Glutamatergic neuron (in vitro differentiated cells): ENCODE measurements around the gene AGAP2. TPM values are rescaled to one million over a fixed set of nuclear protein-coding genes. Genes with fewer than 3 reads are reported as not detected.

ENCODE experiments used
- DNase-seq: peaks from one replicate; pipeline ENCODE4 v3.0.0; 2022
- H3K27ac Mint-ChIP-seq: one replicate; pipeline ENCODE4 v1.8.0; 2020; ENCODE audit warnings: mild to moderate bottlenecking, mixed read lengths, inconsistent platforms; ENCODE audit not compliant: unreplicated experiment
- H3K27me3 Mint-ChIP-seq: one replicate; pipeline ENCODE4 v1.8.0; 2020; ENCODE audit warnings: mild to moderate bottlenecking, moderate library complexity, mixed read lengths, inconsistent platforms; ENCODE audit not compliant: unreplicated experiment
- H3K36me3 Mint-ChIP-seq: one replicate; pipeline ENCODE4 v1.8.0; 2020; ENCODE audit warnings: mild to moderate bottlenecking, mixed read lengths, inconsistent platforms; ENCODE audit not compliant: unreplicated experiment
- H3K4me1 Mint-ChIP-seq: one replicate; pipeline ENCODE4 v1.8.0; 2020; ENCODE audit warnings: mild to moderate bottlenecking, low read depth, mixed read lengths, inconsistent platforms; ENCODE audit not compliant: unreplicated experiment
- H3K4me3 Mint-ChIP-seq: one replicate; pipeline ENCODE4 v1.8.0; 2020; ENCODE audit warnings: mild to moderate bottlenecking, mixed read lengths, inconsistent platforms; ENCODE audit not compliant: unreplicated experiment
- H3K9me3 Mint-ChIP-seq: one replicate; pipeline ENCODE4 v1.8.0; 2020; ENCODE audit warnings: mild to moderate bottlenecking, moderate library complexity, mixed read lengths, inconsistent platforms; ENCODE audit not compliant: unreplicated experiment
- total RNA-seq: library from RNA; stranded (reverse); fragmentation: NEBNext Ultra II Directional; extraction: Animal tissue kit (Norgen Biotek cat#: 25700); gene quantifications from one replicate; pipeline ENCODE4 v1.2.1, GENCODE V29; 2021; ENCODE audit not compliant: unreplicated experiment
- TF ChIP-seq, protein P1 (sequence below): fragments of 200-600 bp; sonication (generic); IDR thresholded peaks from one replicate; pipeline ENCODE4 v1.5.0; 2021; ENCODE audit not compliant: partially characterized antibody, unreplicated experiment

AGAP2 gene
- total RNA-seq, 1 donor from 2014 or later: 45.5 TPM

DNA sequence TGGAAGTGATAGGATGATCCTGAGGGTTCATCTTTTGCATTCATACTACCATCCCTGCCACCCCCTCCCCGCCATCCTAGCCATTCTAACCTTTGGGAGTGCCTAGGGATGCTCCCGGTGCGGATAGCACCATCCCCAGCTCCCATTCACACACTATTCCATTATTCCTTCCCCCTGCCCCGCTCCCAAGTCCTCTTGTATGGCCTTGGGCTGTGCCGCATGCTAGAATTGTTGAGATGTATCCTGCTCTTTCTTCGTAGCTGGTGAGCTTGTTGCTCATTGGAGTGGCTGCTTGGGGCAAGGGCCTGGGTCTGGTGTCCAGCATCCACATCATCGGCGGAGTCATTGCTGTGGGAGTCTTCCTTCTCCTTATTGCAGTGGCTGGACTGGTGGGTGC is 6.9 kb upstream of the AGAP2 start:
- Mint-ChIP-seq H3K9me3 (peaks cover 15% of the 10 kb centered on the region), H3K36me3 (peaks cover 3% of the 10 kb centered on the region), H3K27ac (peak overlapping the region; percentile 96), H3K4me1 (peaks cover 5% of the 10 kb centered on the region), H3K4me3 (peak overlapping the region; percentile 92), H3K27me3 (peaks cover 17% of the 10 kb centered on the region)
- no peak for DNase-seq
- TF ChIP-seq, protein P1, sequence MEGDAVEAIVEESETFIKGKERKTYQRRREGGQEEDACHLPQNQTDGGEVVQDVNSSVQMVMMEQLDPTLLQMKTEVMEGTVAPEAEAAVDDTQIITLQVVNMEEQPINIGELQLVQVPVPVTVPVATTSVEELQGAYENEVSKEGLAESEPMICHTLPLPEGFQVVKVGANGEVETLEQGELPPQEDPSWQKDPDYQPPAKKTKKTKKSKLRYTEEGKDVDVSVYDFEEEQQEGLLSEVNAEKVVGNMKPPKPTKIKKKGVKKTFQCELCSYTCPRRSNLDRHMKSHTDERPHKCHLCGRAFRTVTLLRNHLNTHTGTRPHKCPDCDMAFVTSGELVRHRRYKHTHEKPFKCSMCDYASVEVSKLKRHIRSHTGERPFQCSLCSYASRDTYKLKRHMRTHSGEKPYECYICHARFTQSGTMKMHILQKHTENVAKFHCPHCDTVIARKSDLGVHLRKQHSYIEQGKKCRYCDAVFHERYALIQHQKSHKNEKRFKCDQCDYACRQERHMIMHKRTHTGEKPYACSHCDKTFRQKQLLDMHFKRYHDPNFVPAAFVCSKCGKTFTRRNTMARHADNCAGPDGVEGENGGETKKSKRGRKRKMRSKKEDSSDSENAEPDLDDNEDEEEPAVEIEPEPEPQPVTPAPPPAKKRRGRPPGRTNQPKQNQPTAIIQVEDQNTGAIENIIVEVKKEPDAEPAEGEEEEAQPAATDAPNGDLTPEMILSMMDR: no peak

DNA sequence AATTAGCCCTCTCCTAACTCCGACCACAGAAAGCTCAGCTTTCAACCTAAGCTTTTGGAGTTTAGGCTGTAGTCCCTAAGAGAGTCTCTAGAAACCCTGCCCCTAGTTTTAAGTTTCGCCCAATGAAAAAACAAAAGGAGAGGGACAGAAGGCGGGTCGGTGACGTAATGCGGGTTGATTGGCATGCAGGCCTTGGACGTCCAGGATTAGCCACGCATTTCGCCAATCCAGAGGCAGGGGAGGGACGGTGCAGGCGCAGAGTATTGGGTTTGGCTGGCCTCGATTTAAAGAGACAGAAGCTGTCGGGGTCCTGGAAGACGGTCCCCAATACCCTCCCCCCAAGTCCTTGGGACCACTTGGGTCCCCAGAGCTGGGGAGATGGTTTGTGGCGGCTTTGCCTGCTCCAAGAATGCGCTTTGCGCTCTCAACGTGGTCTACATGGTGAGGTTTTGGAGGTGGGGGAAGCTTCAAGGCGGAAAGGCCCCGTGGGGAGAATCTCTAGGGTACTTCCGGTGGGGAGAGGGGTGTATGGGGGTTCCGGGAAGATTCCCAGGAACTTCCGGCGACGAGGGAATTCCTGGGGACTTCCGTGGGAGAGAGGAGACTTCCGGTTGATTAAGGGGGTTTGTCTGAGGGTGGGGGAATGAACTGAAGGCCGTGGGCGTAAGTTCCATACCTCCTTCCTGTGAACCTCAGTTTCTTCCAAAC is 6.4 kb upstream of the AGAP2 start, which contains the start of gene TSPAN31:
Gene TSPAN31 (plus strand): TSS at position 263 of the 708 bp plus-strand sequence. CDS start 116 bp downstream, at position 379.
- Mint-ChIP-seq H3K4me1 (peaks cover 4% of the 10 kb centered on the region), H3K36me3 (peaks cover 3% of the 10 kb centered on the region), H3K27ac (peak within 1 kb of the TSS; percentile 96), H3K27me3 (peaks cover 17% of the 10 kb centered on the region), H3K9me3 (peaks cover 15% of the 10 kb centered on the region), H3K4me3 (peak within 1 kb of the TSS; percentile 92)
- DNase-seq: peak; percentile 94
- TF ChIP-seq, protein P1: no peak

DNA sequence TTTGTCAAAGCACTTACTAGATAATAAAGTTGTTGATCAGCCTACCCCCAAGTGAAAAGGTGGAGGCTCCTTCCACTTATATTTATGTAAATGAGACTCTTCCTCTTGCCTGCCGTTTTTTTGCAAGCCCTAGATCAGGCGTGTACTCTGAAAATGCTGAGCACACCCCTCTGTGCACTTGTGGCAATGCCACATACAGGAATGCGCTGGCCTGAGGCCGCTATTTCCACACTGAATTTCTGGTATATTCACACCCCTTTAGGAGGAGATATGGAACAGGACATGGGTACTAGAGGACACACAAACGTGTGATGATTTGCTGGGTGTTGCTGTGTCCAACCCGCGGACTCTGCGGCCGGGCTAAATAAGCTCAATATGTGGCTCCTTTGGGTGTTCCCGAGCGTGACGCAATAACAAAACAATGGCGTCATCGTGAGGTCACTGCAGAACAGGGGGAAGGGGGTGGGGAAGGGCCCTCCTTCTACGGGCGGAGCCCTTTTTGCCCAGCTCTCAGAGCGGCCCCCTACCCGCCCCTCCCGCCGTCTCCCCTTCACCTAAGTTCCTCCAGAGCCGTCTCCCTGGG is 5.7 kb upstream of the AGAP2 start:
- Mint-ChIP-seq H3K27ac (peak overlapping the region; percentile 96), H3K27me3 (peaks cover 19% of the 10 kb centered on the region), H3K4me3 (peak overlapping the region; percentile 92), H3K9me3 (peaks cover 16% of the 10 kb centered on the region), H3K4me1 (peaks cover 6% of the 10 kb centered on the region), H3K36me3 (peaks cover 5% of the 10 kb centered on the region)
- TF ChIP-seq, protein P1: no peak
- DNase-seq: peak; percentile 83

DNA sequence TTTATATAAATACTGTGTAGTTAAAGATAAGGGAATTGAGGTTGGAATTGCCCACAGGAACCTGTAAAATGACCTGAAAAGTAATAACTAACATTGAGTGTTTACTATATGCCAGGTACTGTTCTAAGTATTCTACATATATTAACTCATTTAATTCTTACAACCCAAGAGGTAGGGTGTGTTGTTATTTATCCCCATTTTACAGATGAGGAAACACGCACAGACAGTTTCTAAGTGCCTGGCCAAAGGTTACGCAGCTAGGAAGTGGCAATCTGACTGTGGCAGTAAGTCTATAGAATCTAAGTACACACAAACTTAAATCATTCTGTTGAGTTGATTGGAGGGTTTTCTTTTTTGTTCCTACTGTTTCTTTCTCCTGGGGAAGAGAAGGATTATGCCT is 5.2 kb upstream of the AGAP2 start:
- Mint-ChIP-seq H3K27ac (peak overlapping the region; percentile 96), H3K27me3 (peaks cover 24% of the 10 kb centered on the region), H3K4me3 (peak overlapping the region; percentile 92), H3K36me3 (peaks cover 7% of the 10 kb centered on the region), H3K9me3 (peaks cover 18% of the 10 kb centered on the region), H3K4me1 (peaks cover 10% of the 10 kb centered on the region)
- DNase-seq: no peak
- TF ChIP-seq, protein P1: no peak
